LoVo (cell line): ENCODE measurements around the gene DHRS1.
A peak's percentile ranks its signal among the peaks of the same experiment; 100 is the strongest.
"Not testable (repeated sequence)": the region's sequence is repeated elsewhere in the genome, so short reads cannot be mapped to it uniquely, and the experiment has no call there.

ENCODE experiments used
- DNase-seq: peaks from one replicate; pipeline ENCODE4 v3.0.0-alpha.2; 2016; ENCODE audit warnings: low spot score

DHRS1 gene

DNA sequence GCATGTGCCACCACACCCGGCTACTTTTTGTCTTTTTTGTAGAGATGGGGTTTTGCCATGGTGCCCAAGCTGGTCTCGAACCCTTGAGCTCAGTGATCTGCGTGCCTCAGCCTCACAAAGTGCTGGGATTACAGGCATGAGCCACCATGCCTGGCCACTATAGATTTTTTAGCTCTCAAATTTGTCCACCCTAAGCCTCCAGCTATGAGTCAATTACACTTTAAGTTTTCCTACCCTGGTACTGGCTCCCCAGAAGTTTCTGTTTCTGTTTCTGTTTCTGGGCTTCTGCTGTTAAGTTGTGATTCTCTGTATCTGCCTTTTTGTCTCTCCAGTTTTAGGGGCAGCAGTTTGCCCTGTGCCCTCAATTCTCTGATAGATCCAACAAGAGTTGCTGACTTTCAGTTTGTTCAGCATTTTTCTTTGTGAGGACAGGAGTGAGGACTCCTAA, 52.8 kb downstream of the DHRS1 start:
- DNase-seq: no peak

DNA sequence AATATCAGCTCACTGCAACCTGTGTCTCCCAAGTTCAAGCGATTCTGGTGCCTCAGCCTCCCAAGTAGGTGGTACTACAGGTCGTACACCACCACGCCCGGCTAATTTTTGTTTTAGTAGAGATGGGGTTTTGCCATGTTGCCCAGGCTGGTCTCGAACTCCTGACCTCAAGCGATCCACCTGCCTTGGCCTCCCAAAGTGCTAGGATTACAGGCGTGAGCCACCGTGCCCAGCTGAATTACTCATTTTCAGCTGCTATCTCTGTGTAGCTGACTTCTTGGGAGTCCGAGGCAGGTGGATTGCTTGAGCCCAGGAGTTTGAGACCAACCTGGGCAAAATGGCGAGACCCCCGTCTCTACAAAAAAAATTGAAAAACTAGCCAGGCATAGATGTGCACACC, 54.2 kb downstream of the DHRS1 start:
- DNase-seq: not testable (repeated sequence)

DNA sequence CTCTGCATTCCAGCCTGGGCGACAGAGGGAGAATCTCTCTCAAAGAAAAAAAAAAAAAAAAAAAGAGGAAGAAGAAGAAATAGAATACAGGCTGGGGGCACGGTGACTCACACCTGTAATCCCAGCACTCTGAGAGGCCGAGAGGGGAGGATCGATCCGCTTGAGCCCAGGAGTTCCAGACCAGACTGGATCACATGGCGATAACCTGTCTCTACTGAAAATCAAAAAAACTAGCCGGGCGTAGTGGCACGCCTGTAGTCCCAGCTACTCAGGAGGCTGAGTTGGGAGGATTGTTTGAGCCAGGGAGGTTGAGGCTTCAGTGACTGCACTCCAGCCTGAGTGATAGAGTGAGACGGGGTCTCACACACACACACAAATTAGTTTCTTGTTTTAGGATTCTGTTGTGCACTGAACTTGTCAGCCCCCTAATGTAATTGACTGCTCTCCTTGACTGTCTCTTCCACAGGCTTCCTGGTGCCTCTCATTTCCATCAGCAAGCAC, 56.2 kb downstream of the DHRS1 start:
- peak; percentile 30 for DNase-seq

DNA sequence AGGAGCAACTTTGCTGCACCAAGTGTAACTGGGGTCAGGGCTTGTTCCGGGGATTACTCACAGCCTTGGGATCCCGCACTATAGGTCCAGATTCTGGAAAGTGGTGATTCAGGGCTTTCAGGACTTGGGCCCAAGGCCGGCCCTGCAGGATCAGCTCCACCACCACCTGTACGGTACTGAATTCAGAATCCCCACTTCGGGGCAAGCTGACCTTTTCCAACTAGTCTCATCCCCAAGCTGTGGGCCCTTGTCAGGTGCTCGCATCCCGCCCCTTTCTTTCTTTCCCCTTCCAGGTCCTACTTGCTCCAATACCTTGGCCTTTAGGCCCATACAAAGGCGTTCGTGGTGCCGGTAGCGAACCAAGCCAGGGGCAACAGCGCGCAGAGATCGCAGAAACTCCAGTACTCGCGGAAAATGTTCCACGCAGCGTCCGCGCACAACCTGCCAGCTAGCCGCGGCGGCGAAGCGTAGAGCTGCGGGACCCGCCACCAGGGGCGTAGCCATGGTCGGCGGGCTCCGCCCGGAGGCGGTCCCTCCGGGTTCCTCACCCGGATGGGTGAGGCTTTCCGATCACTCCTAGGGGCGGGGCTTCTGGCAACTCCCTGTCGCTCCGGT, 57.6 kb downstream of the DHRS1 start:
- peak; percentile 95 for DNase-seq
